KG1 (cell line): ENCODE data around the gene UVRAG.
"Not testable (repeated sequence)": the region's sequence is repeated elsewhere in the genome, so short reads cannot be mapped to it uniquely, and the experiment has no call there.

Experiments
- DNase-seq: peaks from one replicate; lab custom pipeline; 2025; lab: John Stamatoyannopoulos, UW

The UVRAG gene

DNA sequence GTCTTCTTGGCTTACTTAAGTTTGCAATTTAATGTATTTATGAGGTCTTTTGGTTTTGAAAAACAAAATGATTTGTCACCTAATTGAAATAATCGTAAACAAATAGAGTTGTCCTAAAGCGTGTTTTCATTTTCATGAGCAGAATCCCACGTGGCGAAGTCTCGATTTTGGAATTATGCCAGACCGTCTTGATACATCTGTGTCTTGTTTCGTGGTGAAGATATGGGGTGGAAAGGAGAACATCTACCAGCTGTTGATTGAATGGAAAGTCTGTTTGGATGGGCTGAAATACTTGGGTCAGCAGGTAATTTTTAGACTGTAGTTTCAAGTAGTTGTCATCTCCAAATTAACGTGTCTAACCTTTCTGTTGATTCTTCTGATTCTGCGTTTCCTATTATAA, 64.7 kb downstream of the UVRAG start:
- DNase-seq, result no peak

DNA sequence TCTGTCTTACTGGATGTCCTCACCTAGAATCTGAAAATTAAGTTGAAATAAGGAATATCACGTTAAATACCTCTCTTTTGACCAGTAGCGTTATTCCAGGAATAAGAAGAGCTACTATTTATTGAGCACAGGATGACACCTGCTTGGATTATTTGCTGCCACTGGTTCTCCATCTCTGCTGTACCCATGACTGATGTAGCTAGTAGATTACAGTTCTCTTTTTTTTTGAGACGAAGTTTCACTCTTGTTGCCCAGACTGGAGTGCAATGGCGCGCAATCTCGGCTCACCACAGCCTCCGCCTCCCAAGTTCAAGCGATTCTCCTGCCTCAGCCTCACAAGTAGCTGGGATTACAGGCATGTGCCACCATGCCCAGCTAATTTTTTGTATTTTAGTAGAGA, 65.3 kb downstream of the UVRAG start:
- not testable (repeated sequence) for DNase-seq

DNA sequence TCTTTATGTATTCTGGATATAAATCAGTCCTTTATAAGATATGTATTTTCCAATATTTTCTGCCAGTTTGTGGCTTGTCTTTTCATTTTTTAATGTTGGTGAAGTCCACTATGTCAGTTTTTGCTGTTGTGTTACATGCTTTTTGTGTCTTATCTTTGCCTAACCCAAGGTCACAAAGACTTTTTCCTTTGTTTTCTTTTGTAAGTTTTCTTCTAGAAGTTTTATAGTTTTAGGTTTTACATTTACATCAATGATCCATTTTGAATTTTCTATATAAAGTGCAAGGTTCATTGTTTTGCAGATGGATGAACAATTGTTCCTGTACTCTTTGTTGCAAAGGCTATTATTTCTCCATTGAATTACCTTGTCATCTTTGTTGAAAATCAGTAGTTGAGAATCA, 69.3 kb downstream of the UVRAG start:
- DNase-seq, result no peak

DNA sequence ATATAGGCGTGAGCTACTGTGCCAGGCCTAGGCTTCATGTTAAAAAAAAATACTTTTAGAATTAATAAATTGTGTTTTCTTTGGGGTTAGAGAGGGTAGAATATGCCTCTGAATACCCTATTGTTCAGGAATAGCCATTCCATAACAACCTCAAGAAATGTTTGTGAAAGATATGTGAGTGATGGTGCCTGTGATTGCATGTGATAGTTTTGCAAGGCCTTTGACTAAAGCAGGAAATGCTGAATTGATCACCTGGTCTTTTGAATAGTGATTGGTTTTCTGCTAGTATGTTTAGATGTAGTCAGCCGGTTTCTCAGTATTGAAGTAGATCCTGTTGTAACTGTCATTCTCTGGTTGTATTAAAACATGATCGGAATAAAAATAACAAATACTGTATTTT, 73.4 kb downstream of the UVRAG start:
- no peak for DNase-seq

DNA sequence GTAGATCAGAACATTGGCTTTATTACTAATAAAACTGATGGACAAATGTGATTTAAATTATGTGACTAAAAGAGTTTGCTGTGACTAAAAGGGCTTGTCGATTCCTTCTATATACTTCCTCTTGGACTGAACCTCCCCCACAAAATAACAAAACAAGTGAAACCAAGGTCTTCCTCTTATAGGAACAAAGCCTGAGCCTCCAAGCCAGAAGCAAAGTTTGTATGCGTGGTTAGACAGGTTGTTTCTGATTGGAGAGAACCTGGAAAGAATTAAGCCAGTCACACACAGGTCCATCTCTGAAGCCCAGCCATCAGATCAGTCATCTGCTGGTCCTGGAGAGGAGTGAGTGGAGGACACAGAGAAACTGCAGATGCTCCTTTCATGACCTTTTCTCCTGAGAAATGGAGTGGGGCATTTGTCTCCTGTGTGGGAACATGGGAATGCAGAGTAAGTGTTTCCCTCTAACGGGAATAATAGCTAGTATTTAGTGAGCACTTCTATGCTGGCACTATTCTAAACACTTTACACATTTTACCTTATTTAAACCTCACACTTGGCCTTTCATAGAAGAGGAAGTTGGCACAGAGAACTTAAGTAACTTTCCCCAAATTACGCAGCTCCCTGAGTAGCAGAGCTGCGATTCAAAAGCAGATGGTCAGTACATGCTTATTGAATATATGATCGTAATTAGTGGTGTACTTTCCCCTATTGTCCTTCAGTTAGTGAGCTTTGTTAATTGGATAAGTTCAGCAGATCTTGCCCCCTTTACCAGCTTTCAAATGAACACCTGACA, 77.1 kb downstream of the UVRAG start:
- DNase-seq, result peak; percentile 28

DNA sequence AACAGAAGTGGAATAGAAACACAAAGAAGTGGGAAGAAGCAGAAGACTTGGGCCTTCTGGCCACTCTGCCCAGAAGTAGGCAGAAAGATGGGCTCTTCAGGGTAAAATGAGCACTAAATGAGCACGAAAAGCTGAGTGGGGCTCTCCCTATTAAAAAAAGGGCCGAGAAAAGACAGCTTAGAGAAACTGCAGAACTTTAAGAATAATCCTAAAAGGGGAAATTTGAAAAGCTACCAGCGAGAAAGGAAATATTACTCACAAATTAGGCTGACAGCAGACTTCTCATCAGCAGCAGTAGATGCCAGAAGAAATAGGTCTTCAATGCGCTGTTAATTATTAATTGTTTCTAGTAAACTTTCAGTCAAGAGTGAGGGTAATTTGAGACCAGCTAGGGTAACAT, 78.2 kb downstream of the UVRAG start:
- no peak for DNase-seq

DNA sequence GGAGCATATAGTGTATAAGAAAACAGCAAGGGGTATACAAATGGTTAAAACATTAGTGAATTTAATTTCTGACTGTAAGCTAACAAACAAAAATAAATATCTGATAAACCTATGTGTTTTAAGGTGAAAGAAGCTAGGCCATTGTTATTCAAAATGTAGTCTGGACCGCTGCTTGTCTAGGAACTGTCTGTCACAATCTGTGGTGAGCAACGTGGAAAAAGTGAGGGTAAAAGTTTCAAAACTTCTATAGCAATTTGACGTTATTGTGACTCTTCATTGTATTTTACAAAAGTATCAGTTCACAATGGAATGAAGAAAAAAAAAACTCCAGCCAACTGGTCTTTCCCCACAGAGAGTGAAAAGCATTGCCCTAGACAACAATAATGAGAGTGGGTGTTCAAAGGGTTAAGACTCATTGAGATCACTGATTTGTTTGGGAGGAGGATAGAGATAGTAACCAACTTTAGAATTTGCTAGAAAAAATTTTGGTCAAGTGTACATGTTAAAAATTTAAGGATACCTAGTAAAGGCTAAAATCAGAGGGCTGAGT, 79.1 kb downstream of the UVRAG start:
- DNase-seq, result no peak

DNA sequence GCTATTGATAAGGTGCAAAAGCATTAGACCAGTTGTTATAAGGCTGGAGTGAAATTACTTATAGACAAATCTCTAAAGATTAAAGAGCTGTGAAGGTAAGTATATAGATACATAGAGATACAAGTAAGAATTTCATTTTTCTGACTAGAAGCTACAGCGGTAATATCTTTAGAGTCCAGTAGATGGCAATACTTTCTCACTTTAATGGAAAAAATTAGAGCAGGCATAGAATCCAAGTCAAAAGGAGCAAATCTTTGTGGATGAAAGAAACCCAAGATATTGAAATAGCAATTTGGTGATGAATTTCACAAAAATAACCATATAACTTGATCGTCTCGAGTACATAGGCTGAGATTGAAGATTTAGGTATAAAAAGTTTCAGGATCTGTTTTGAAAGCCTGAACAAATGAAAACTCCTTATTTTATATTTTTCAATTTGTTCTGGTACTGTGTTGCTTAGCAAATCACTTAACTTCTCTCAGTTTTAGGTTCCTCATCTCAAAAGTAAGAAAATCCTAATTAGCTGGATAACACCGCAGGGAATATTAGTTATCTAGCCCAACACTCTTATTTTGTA, 81.9 kb downstream of the UVRAG start:
- DNase-seq, result peak; percentile 34

DNA sequence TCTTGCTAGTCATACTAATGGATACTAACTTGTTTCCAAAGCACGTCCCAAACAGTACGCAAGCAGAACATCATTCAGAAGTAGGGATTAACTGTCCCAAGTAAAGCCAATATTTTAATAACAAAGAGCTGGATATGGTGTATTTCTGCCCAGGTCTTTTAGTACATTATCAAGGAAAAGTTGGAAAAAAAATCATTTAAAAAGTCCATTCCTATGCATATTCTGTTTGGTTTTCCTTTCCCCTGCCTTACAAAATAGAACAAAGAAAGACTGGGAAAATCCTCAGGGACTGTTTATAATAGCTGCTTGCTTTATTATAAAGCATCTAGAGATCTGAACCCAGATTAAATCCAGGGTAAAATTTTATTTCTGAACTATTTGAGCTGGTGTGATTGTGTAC, 83.9 kb downstream of the UVRAG start:
- DNase-seq, result no peak

DNA sequence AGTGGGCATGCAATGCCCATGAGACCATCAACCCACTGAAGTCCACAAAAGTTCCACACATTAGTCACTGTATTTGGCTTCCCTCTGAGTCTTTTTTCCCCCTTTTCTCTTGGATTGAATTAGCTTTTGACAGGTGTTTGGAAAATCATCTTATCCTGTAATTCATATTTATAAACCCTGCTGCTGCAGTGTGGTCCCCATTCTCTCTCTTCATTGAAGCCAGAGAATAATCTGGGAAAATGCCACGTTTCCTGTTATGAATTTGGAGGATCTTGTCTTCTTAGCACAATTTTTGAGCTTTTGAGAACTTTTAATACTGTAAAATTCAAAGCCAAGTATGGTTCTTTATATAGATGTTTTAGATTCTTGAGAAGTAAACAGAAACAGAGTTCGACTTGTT, 84.8 kb downstream of the UVRAG start:
- DNase-seq, result no peak

DNA sequence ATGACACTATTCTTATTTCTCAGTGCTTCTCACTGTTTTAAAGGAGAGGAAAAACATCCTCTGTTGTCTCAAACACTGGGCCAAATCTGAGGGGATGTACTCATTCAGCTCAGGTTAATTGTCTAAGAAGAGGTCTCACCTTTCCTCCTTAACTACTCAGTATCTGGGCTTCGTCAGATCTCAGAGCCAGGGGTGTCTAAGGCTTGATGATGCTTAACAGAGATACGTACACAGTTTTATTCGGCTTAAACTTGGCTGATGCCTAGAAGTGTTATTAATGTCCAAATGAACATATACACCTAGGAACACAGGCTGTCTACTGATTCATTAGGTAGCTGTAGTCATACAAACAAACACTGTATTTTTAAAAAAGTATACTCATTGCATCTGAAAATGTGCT, 85.8 kb downstream of the UVRAG start:
- DNase-seq, result no peak

DNA sequence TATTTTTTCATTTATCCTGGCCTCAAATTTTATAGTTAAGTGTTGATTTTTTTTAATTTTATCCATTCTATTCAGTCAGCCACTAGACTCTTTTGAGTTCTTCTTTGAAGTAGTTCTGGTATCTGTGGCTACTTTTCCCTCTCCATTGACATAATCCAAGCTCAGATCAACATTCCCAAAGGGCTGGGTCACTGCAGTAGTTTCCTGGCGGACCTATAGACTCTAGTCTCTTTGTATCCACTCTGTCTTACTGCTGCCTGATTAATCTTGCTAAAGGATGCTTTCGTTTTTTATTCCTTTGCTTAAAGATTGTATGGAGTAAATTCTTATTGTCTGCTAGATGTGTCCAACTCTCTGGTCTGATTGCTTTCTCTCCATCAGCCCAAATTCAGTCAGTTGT, 87.6 kb downstream of the UVRAG start:
- DNase-seq, result no peak

DNA sequence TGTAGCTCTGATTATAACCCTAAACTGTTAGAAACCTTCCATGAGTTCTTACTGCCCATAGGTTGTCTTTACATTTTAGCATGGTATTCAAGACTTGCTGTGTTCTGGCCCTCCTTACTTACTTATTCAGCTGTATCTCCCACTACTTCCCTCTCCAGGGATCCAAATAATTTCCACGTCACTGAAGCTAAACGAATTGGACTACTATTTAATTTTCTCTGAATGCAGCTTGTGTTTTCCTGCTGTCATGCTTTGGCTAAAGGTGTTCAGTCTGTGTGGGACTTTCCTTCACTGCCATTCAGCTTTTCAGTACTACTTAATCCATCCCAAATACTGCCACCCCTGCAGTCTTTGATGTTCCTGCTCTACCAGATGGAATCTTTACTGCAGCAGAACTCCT, 88.3 kb downstream of the UVRAG start:
- no peak for DNase-seq

DNA sequence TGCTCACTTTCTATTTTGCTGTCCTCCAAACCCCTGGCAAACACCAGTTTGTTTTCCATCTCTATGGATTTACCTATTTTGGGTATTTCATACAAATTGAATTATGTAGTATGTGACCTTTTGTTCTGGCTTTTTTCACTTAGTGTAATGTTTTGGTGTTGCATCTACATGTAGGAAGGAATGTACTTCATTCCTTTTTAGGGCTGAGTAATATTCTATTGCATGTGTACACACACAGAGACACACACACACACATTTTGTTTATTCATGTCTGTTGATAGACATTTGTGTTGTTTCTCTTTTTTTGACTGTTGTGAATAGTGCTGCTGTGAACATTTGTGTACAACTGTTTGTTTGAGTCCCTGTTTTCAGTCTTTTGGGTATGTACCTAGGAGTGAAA, 90.4 kb downstream of the UVRAG start:
- no peak for DNase-seq

DNA sequence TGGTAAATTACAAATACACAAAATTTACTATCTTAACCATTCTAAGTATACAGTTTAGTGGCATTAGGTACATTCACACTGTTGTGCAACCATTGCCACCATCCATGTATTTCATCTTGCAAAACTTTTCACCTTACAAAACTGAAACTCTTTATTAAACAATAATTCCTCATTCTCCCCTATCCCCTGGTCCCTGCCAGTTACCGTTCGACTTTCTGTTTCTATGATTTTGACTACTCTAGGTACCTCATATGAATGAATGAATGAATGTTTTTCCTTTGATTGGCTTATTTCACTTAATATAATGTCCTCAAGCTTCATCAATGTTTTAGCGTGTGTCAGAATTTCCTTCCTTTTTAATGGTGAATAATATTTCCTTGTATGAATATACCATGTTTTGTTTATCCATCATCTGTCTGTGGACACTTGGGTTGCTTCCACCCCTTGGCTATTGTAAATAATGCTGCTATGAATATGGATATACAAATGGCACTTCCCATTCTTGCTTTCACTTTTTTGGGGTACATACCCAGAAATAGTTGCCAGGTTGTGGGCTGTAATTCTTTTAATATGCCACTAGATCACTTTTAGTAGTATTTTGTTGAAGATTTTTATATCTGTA, 93.0 kb downstream of the UVRAG start:
- DNase-seq, result no peak

DNA sequence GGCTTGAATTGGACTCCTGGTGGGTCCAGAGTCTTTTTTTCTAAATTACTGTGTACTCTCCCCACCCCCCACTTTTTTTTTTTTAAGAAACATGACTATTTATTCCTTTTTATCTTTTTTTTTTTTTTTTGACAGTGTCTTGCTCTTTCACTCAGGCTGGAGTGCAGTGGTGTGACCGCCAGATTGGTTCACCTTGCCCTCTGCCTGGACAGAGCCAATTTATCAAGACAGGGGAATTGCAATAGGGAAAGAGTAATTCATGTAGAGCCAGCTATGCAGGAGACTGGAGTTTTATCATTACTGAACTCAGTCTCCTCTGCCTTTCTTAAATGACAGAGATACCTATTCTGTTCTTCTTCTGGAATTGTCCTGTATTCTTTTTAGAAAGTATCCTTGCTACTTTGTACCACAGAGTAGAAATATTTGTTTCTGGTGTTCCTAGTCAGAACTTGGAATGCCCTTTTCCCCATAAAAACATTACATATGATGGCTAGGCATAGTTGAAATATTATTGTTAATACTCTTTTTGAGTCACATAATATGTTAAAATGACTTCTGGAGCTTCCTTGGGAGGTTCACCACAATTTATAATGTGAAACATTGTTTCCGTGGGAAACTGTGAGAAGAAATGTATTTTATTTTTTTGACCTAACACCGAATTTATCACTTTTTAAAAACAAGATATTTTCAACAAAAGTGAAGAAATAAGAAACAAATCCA, 95.6 kb downstream of the UVRAG start:
- DNase-seq, result no peak

DNA sequence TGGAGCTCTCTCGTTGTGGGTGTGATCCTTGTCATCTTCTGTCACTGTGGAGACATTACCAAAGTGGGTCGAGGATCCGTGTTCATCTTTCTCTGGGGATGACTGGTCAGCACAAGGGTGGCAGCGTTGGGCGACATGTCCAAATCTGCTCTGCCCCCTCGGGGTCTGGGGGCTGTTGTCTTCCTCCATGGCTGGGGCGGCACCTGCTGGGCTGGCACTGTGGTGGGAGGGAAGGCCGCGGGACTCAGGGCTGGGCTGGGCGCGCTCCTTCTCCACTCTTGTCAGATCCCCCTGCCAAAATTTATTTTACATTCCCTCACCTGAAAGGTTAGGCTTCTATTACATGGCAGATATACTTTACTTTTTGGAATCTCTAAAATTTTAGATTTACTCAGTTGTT, 96.4 kb downstream of the UVRAG start:
- no peak for DNase-seq

DNA sequence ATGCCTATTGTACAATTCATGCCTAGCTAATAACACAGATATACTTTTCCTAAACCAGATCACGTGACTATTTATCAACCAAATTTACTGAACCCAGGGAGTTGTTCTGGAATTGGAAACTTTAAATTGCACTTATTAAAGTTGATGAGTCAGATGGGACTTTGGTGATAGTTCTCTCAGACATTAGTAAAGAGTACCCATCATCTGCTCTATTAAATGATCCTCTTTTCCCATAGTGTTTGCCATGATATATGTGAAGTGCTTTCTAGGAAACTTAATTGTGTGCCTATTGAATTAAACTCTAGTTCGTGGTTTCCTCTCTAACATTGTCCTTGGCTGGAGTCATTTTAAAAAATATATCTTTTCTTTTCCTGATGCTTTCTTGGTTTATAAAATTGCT, 99.0 kb downstream of the UVRAG start:
- DNase-seq, result no peak

DNA sequence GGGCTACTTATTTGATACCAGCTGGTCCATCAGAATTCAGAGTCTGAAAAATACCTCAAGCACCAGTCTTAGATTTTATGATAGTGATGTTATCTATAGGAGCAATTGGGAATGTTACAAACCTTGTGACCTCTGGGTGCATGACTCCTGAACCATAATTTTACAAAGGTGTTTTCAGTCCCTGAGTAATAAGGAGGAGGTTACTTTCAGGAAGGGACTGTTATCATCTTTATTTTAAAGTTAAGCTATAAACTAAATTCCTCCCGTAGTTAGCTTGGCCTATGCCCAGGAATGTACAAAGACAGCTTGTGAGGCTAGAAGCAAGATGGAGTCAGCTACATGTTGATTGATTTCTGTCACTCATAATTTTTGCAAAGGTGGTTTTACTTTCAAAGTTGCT, 101.9 kb downstream of the UVRAG start:
- no peak for DNase-seq

DNA sequence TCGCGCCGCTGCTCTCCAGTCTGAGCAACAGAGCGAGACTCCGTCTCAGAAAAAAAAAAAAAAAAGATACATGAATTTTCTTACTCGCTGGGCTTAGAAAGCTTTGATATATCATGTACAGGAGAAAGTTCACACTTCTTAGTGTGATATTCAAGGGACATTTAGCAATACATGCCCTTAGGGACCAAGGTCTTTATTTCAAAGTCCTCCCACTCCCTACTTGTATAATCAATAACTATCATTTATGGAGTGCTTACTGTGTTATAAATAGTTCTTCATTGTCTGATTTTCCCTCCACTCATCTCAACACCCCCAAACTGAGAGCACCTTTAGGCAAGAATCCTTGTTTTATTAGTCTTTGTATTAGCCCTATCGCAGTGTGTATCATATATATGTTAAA, 103.3 kb downstream of the UVRAG start:
- no peak for DNase-seq

DNA sequence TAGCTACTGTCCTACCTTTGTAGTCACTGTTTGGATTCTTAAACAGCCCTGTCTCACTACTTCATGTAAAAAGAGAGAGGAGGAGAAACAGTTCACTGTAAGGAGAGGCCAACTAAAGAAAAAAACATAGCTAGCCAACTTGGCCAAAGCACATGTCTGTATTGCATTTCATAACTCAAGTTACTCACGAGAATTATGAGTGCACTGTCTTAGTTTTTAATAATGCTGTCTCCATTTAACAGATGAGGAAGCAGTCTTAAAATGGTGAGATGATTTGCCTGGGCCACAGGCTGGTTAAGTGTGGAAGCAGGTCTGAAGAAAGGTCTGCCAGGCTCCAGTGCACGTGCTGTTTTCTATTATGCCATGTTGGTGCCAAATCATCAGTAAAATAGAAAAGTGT, 104.5 kb downstream of the UVRAG start:
- no peak for DNase-seq

DNA sequence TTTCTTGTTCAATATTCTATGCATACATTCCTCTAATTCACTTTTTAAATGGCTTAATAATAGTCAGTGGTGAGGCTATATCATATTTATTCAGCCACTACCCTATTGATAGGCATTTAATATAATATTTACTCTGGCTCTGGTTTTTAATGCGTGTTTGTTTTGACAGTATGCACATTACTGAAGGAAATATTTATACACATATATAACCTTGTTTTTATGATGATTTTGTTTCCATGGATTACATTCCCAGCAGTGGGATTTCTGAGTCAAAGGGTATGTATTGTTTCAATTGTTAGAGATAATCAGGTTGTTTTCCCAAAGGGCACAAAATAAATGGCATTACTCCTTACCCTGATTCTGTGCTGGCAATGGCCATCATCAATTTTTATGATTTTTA, 105.8 kb downstream of the UVRAG start:
- DNase-seq, result no peak

DNA sequence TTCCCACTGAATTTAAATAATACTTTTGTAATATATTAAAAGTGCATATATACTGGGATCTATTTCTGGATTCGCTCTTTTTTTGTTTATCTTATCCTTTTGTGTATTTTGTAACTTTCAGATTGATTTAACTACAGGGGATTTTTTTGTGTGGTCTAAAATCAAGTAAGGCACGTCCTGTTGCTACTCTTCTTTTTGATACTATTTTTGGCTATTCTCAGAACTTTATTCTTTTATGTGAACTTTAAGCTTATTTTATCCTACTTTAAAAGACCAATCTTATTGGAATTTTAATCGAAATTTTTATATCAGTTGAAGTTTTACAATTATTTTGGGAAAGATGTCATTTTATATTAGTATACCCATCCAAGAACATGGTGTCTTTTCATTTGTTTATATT, 106.8 kb downstream of the UVRAG start:
- DNase-seq, result no peak
